Fibroblast of lung (primary cell): ENCODE results near the gene ZEB2. TPM values are rescaled to one million over a fixed set of nuclear protein-coding genes. Genes with fewer than 3 reads are reported as not detected.

Source experiments
- DNase-seq, 2 donors: peaks; one replicate each; pipeline versions ENCODE4 v3.0.0 to v3.0.0-alpha.2; 2010; ENCODE audit warnings: low read depth in 2 of 2
- H2AFZ ChIP-seq: 2 replicates; pipeline ENCODE4 v1.5.1; 2012; ENCODE audit warnings: low read length, control low read depth, inconsistent platforms
- H3K27ac ChIP-seq: 2 replicates; pipeline ENCODE4 v1.5.1; 2011; ENCODE audit warnings: low read length, control low read depth; ENCODE audit not compliant: insufficient read depth
- H3K27me3 ChIP-seq: 2 replicates; pipeline ENCODE4 v1.5.1; 2011; ENCODE audit warnings: mild to moderate bottlenecking, low read length; ENCODE audit not compliant: control insufficient read depth, insufficient read depth
- H3K36me3 ChIP-seq: 2 replicates; pipeline ENCODE4 v1.5.1; 2011; ENCODE audit warnings: low read length; ENCODE audit not compliant: control insufficient read depth, insufficient read depth
- H3K4me1 ChIP-seq: 2 replicates; pipeline ENCODE4 v1.5.1; 2011; ENCODE audit warnings: low read length; ENCODE audit not compliant: control insufficient read depth, insufficient read depth; ENCODE audit errors: extremely low read depth
- H3K4me2 ChIP-seq: 2 replicates; pipeline ENCODE4 v1.5.1; 2011; ENCODE audit warnings: low read length, control low read depth; ENCODE audit not compliant: insufficient read depth; ENCODE audit errors: extremely low read depth
- H3K4me3 ChIP-seq, 4 experiments: fragments of 200-600 bp in 1 of 4; sonication (generic) in 1 of 4; replicated peaks in 1 of 4; 2 replicates each; pipeline ENCODE4 v1.5.1; 2011 to 2016; ENCODE audit warnings: low read length in 4 of 4, low read depth in 3 of 4, mild to moderate bottlenecking in 3 of 4, control low read depth in 2 of 4, inconsistent platforms in 1 of 4, mixed read lengths in 1 of 4; ENCODE audit not compliant: insufficient read depth in 1 of 4; ENCODE audit errors: control extremely low read depth in 1 of 4
- H3K79me2 ChIP-seq: 2 replicates; pipeline ENCODE4 v1.5.1; 2012; ENCODE audit warnings: mild to moderate bottlenecking, low read length, inconsistent platforms; ENCODE audit not compliant: control insufficient read depth, insufficient read depth
- H3K9ac ChIP-seq: 2 replicates; pipeline ENCODE4 v1.5.1; 2011; ENCODE audit warnings: mild to moderate bottlenecking, low read length, control low read depth; ENCODE audit not compliant: insufficient read depth
- H3K9me3 ChIP-seq: 2 replicates; pipeline ENCODE4 v1.5.1; 2012; ENCODE audit warnings: low read depth, low read length; ENCODE audit not compliant: control insufficient read depth, insufficient read depth
- H4K20me1 ChIP-seq: 2 replicates; pipeline ENCODE4 v1.5.1; 2011; ENCODE audit warnings: low read length; ENCODE audit not compliant: control insufficient read depth, insufficient read depth; ENCODE audit errors: extremely low read depth
- CTCF ChIP-seq, 2 donors: IDR thresholded peaks in 1 of 2; conservative IDR thresholded peaks in 1 of 2; 1 replicate in 1 of 2; 2 replicates in 1 of 2; pipeline ENCODE4 v1.5.1; 2011 to 2012; ENCODE audit warnings: low read length in 2 of 2, control low read depth in 1 of 2, inconsistent platforms in 1 of 2, low read depth in 1 of 2, mild to moderate bottlenecking in 1 of 2
- EZH2 ChIP-seq: IDR thresholded peaks from 2 replicates; pipeline ENCODE4 v1.5.1; 2012; ENCODE audit warnings: low read length, control low read depth, mild to moderate bottlenecking; ENCODE audit errors: missing control alignments
- polyA plus RNA-seq, 2 donors: library from polyadenylated mRNA; depleted of rRNA in 1 of 2; stranded (reverse) in 1 of 2; unstranded in 1 of 2; fragments of >200 nt; gene quantifications; 2 replicates each; pipeline ENCODE4 v1.2.1, GENCODE V29; 2011 to 2012; ENCODE audit warnings: missing spikeins in 1 of 2
- total RNA-seq: library from RNA; depleted of rRNA; stranded (reverse); fragments of >200 nt; gene quantifications from 2 replicates; pipeline ENCODE4 v1.2.1, GENCODE V29; 2014

ZEB2 gene
- total and polyA plus RNA-seq, 2 donors (not counting 1 experiment from before 2014, with no cell fraction given): 91.0 to 130 TPM

- Histone ChIP-seq H3K4me1 (no peaks in the 10 kb centered on the region), H3K79me2 (no peaks in the 10 kb centered on the region), H3K9me3 (no peaks in the 10 kb centered on the region), H2AFZ (no peak overlapping the region), H3K27ac (no peak overlapping the region), H3K4me3 (no peak overlapping the region), H3K36me3 (no peaks in the 10 kb centered on the region), H3K4me2 (no peak overlapping the region), H4K20me1 (no peaks in the 10 kb centered on the region), H3K9ac (no peak overlapping the region), H3K27me3 (no peaks in the 10 kb centered on the region)
- DNase-seq: no peak
- TF ChIP-seq CTCF (conservative IDR thresholded peaks at IDR 0.05 in 1 of 2, IDR thresholded peaks at IDR 0.05 in 1 of 2; ENCODE audit: low read depth in 1 of 2, low read length in 2 of 2) (no peak), EZH2 (no peak)
These were observed 180.9 kb downstream of the ZEB2 start for GRCh38 chr2:144339048-144339447.

- no peak for DNase-seq
- H3K9me3 ChIP-seq: no peaks in the 10 kb centered on the region
- no peak overlapping the region for H3K9ac ChIP-seq
These were observed 185.4 kb downstream of the ZEB2 start for GRCh38 chr2:144334551-144334950.

More at GRCh38 chr2:144334551-144334950, 185.4 kb downstream of the ZEB2 start:
- Histone ChIP-seq H2AFZ (no peak overlapping the region), H3K27ac (no peak overlapping the region), H3K4me3 (no peak overlapping the region), H3K79me2 (peaks cover 14% of the 10 kb centered on the region), H4K20me1 (no peaks in the 10 kb centered on the region), H3K27me3 (no peaks in the 10 kb centered on the region), H3K4me2 (no peak overlapping the region), H3K4me1 (no peaks in the 10 kb centered on the region), H3K36me3 (no peaks in the 10 kb centered on the region)
- TF ChIP-seq CTCF (conservative IDR thresholded peaks at IDR 0.05 in 1 of 2, IDR thresholded peaks at IDR 0.05 in 1 of 2; ENCODE audit: low read depth in 1 of 2, low read length in 2 of 2) (no peak), EZH2 (no peak)
